22Rv1 (cell line): ENCODE results near the gene VRTN.
"Not testable (repeated sequence)": the region's sequence is repeated elsewhere in the genome, so short reads cannot be mapped to it uniquely, and the experiment has no call there.

Source experiments
- H3K27ac ChIP-seq: fragments of 450-650 bp; 2 replicates; pipeline ENCODE4 v1.5.1; 2017
- ZFX ChIP-seq: fragments of 450-650 bp; IDR thresholded peaks from 2 replicates; pipeline ENCODE4 v1.6.1; 2017; ENCODE audit warnings: antibody characterized with exemption, borderline replicate concordance
- TF ChIP-seq, protein P1 (sequence below): fragments of 450-650 bp; IDR thresholded peaks from 2 replicates; pipeline ENCODE4 v1.5.1; 2017; ENCODE audit warnings: mild to moderate bottlenecking

The VRTN gene

DNA sequence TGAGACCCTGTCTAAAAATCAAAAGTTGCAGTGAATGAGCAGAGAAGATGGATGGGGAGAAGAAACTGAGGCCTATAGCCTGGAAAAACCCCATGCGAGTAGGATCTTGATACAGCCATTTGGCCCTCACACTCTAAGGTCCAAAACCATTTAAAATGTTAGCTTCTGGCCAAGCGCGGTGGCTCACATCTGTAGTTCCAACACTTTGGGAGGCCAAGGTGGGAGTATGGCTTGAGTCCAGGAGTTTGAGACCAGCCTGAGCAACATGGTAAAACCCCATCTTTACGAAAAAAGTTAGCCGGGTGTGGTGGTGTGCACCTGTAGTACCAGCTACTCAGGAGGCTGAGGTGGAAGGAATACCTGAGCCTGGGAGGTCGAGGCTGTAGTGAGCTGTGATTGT, 19.8 kb downstream of the VRTN start:
- no peak for TF ChIP-seq ZFX
- TF ChIP-seq, protein P1, sequence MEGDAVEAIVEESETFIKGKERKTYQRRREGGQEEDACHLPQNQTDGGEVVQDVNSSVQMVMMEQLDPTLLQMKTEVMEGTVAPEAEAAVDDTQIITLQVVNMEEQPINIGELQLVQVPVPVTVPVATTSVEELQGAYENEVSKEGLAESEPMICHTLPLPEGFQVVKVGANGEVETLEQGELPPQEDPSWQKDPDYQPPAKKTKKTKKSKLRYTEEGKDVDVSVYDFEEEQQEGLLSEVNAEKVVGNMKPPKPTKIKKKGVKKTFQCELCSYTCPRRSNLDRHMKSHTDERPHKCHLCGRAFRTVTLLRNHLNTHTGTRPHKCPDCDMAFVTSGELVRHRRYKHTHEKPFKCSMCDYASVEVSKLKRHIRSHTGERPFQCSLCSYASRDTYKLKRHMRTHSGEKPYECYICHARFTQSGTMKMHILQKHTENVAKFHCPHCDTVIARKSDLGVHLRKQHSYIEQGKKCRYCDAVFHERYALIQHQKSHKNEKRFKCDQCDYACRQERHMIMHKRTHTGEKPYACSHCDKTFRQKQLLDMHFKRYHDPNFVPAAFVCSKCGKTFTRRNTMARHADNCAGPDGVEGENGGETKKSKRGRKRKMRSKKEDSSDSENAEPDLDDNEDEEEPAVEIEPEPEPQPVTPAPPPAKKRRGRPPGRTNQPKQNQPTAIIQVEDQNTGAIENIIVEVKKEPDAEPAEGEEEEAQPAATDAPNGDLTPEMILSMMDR, result no peak
- H3K27ac ChIP-seq, result no peak overlapping the region

DNA sequence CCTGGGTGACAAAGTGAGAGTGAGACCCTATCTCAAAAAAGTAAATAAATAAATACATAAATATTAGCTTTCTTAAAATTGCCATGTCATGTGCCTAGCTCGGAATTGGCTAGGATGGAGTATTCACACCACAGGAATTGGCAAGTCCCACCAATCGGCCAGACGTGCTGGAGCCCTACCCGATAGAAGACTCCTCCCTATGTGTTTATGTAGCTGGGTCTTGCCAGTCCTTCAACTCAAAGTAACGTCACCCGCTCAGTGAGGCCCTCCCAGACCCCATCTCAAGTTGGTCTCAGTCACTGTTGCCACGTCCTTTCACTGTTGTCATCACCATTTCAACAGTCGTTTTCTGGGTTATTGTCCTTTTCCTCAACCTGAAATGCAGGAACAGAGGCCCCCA, 20.2 kb downstream of the VRTN start:
- no peak for TF ChIP-seq ZFX
- TF ChIP-seq, protein P1, result no peak
- H3K27ac ChIP-seq, result no peak overlapping the region

DNA sequence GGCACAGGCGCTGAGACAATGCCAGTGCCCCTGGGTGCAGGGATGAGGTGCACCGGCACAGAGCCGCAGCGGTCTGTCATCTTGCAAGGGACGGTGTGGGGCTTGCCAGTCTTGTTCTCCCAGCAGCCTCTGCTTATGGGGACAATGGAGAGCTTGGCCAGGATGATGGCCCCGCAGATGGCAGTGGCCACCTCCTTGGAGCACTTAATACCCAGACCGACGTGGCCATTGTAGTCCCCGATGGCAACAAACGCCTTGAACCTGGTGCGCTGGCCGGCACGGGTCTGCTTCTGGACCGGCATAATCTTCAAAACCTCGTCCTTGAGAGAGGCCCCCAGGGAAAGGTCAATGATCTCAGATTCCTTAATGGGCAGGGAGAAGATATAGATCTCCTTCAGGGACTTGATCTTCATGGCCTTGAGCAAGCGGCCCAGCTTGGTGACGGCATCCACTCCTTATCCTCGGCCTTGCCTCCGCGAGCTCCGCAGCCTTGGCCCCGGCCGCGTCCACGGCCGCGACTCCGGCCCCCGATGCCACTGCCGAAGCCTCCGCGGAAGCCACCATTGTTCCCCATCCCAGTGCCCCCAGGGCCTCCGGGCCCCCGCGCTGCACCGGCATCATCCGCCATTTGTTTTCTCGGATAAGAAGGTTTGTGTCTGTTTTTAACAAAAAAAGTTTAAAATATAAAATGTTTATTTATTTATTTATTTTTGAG, 29.9 kb downstream of the VRTN start:
- no peak overlapping the region for H3K27ac ChIP-seq
- TF ChIP-seq ZFX, result no peak
- TF ChIP-seq, protein P1, result no peak

DNA sequence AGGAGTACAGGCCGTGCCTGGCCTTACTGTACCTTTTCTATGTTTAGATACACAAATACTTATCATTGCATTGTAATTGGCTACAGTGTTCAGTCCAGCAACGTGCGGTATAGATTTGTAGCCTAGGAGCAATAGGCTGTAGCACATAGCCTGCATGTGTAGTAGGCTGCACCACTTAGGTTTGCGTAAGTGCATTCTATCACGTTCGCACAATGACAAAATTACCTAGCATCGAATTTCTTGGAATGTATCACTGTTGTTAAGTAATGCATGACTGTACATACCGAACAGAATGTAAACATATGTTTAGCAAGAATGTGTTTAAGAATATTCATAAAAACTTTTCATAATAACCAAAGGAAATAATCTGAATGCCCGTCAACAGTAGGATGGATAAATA, 31.9 kb downstream of the VRTN start:
- TF ChIP-seq, protein P1, result no peak
- TF ChIP-seq ZFX, result no peak
- H3K27ac ChIP-seq, result no peak overlapping the region

DNA sequence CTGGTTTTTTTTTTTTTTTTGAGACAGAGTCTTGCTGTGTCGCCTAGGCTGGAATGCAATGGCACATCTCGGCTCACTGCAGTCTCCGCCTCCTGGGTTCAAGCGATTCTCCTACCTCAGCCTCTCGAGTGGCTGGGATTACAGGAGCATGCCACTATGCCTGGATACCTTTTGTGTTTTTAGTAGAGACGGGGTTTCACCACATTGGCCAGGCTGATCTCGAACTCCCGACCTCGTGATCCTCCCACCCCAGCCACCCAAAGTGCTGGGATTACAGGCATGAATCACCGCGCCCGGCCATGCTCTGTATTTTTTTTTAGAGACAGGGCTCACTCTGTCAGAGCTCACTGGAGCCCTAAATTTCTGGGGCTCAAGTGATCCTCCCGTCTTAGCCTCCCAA, 32.6 kb downstream of the VRTN start:
- TF ChIP-seq, protein P1, result no peak
- TF ChIP-seq ZFX, result no peak
- no peak overlapping the region for H3K27ac ChIP-seq

DNA sequence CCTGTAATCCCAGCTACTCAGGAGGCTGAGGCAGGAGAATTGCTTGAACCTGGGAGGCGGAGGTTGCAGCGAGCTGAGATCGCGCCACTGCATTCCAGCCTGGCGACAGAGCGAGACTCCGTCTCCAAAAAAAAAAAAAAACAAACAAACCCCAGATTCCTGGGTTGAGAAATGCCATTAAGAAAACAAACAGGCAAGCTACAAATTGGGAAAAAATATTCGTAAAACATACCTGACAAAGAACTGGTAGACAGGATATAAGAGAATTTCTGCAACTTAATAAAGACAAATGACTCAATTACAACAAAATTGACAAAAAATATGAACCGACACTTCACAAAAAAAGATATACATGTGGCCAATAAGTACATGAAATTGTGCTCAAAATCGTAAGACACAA, 33.3 kb downstream of the VRTN start:
- not testable (repeated sequence) for H3K27ac ChIP-seq

DNA sequence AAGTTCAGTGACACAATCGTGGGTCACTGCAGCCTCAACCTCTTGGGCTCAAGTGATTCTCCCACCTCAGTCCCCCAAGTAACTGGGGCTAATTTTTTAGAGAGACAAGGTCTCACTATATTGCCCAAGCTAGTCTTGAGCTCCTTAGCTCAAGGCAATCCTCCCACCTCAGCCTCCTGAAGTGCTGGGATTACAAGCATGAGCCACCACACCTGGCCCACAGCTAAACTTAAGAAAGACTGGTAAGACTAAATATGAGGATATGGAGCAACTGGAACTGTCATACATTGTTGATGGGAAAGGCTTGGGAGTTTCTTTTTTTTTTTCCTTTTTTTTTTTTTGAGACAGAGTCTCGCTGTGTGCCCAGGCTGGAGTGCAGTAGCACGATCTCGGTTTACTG, 34.0 kb downstream of the VRTN start:
- TF ChIP-seq, protein P1, result no peak
- no peak overlapping the region for H3K27ac ChIP-seq

DNA sequence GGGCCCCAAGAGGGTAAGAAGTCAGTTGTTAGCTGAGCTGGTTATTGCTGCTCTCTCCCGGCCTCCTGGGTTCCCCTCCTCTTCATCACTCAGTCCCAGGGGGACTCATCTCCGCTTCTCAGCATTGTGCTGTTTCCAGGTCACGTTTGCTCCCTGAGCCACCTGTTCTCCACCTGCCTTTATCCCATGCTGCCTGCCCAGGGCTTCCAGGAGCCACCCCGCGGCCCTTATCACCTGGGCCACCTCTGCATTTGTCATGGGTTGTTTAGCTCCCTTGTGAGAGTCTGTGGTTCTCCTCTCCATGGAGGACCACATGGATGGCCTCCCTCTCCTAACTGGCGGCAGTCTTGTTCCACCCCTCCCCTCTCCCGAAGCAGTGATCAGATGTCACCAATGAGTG, 41.7 kb downstream of the VRTN start:
- TF ChIP-seq, protein P1, result no peak
- TF ChIP-seq ZFX, result no peak
- no peak overlapping the region for H3K27ac ChIP-seq

DNA sequence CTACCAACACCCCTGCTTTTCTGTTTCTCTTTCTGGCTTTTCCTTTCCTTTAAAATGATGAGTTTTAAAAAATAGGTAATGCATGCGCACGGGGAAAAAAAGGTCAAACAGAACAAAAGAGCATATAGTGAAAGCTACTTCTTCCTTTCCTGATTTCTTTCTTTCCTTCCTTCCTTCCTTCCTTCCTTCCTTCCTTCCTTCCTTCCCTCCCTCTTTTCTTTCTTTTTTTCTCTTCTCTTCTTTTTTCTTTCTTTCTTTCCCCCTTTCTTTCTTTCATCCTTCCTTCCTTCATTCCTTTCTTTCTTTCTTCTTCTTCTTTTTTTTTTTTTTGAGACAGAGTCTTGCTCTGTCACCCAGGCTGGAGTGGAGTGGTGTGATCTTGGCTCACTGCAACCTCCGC, 42.2 kb downstream of the VRTN start:
- not testable (repeated sequence) for H3K27ac ChIP-seq
